OCI-LY1 (cell line): Measurements from ENCODE around the gene CNTN3.

Source experiments
- H2AFZ ChIP-seq: fragments of 200-600 bp; sonication (generic), shearing (Covaris generic); 2 replicates; pipeline ENCODE4 v1.6.0; 2014; ENCODE audit warnings: antibody characterized with exemption, mild to moderate bottlenecking, low read length
- H3F3A ChIP-seq: fragments of 200-600 bp; sonication (generic), shearing (Covaris generic); 2 replicates; pipeline ENCODE4 v1.6.0; 2014; ENCODE audit warnings: mild to moderate bottlenecking, antibody characterized with exemption, low read length, moderate library complexity; ENCODE audit not compliant: insufficient read depth
- H3K27ac ChIP-seq: fragments of 200-600 bp; sonication (generic); 2 replicates; pipeline ENCODE4 v1.5.1; 2014; ENCODE audit warnings: low read length, mixed run types, mild to moderate bottlenecking, low read depth; ENCODE audit not compliant: poor library complexity, severe bottlenecking
- H3K27me3 ChIP-seq: fragments of 200-600 bp; sonication (generic); 2 replicates; pipeline ENCODE4 v1.6.0; 2014; ENCODE audit warnings: antibody characterized with exemption, mild to moderate bottlenecking, low read length, moderate library complexity; ENCODE audit not compliant: insufficient read depth
- H3K36me3 ChIP-seq: fragments of 200-600 bp; sonication (generic); 2 replicates; pipeline ENCODE4 v1.6.1; 2014; ENCODE audit warnings: mild to moderate bottlenecking, antibody characterized with exemption, low read length, moderate library complexity, mixed read lengths; ENCODE audit not compliant: insufficient read depth
- H3K4me1 ChIP-seq: fragments of 200-600 bp; sonication (generic); 2 replicates; pipeline ENCODE4 v1.5.1; 2014; ENCODE audit warnings: mild to moderate bottlenecking, low read length, moderate library complexity; ENCODE audit not compliant: insufficient read depth, severe bottlenecking
- H3K4me2 ChIP-seq: fragments of 200-600 bp; sonication (generic), shearing (Covaris generic); 2 replicates; pipeline ENCODE4 v1.6.1; 2014; ENCODE audit warnings: low read length
- H3K4me3 ChIP-seq: fragments of 200-600 bp; sonication (generic); 2 replicates; pipeline ENCODE4 v1.5.1; 2014; ENCODE audit warnings: low read length, low read depth, mild to moderate bottlenecking, mixed read lengths; ENCODE audit not compliant: poor library complexity, severe bottlenecking
- H3K79me2 ChIP-seq: fragments of 200-600 bp; shearing (Covaris generic); 2 replicates; pipeline ENCODE4 v1.6.1; 2016; ENCODE audit warnings: mixed run types, low read length, mixed read lengths; ENCODE audit not compliant: insufficient read depth
- H3K9ac ChIP-seq: fragments of 200-600 bp; sonication (generic), shearing (Covaris generic); 2 replicates; pipeline ENCODE4 v1.6.1; 2014; ENCODE audit warnings: mild to moderate bottlenecking, low read length, mixed read lengths
- H3K9me2 ChIP-seq: fragments of 200-600 bp; sonication (generic), shearing (Covaris generic); 2 replicates; pipeline ENCODE4 v1.6.1; 2014; ENCODE audit warnings: low read depth, mild to moderate bottlenecking, low read length, mixed read lengths
- H3K9me3 ChIP-seq: fragments of 200-600 bp; shearing (Covaris generic); 2 replicates; pipeline ENCODE4 v1.6.1; 2014; ENCODE audit warnings: low read length, mixed read lengths
- H4K20me1 ChIP-seq: fragments of 200-600 bp; sonication (generic), shearing (Covaris generic); 2 replicates; pipeline ENCODE4 v1.6.0; 2016; ENCODE audit warnings: mild to moderate bottlenecking, low read length; ENCODE audit not compliant: insufficient read depth
- CTCF ChIP-seq: fragments of 200-600 bp; sonication (generic), shearing (Covaris generic); IDR thresholded peaks from 2 replicates; pipeline ENCODE4 v1.5.1; 2017; ENCODE audit warnings: mild to moderate bottlenecking, antibody characterized with exemption, low read length, moderate library complexity, mixed read lengths
- EZH2 ChIP-seq: fragments of 200-600 bp; sonication (generic), shearing (Covaris generic); IDR thresholded peaks from 2 replicates; pipeline ENCODE4 v1.8.0; 2017; ENCODE audit warnings: borderline replicate concordance, mixed run types, mild to moderate bottlenecking, antibody characterized with exemption, low read length, moderate library complexity, mixed read lengths

The CNTN3 gene

DNA sequence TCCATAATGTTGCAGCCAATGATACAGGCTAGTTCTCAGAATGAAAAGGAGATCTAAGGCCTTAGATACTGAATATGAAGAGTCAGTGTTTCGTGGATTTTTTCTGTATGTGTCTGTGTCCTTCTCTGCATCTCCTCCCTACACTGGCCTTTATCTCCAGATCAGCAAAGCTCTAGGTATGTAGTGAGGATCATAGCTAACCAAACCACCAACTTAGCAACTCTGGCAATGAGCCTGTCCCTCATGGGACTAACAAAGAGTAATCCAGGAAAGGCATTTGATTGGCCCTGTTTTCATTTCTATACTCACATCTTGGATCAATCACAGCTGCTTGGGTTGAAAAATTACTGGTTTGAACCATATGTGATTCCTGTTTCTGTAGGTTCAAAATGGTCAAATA lies 18.6 kb upstream of the CNTN3 start:
- Histone ChIP-seq H3K4me1 (no peaks in the 10 kb centered on the region), H3K9me3 (no peaks in the 10 kb centered on the region), H3F3A (no peaks in the 10 kb centered on the region), H3K4me2 (no peak overlapping the region), H4K20me1 (no peaks in the 10 kb centered on the region), H3K27me3 (no peaks in the 10 kb centered on the region), H3K9ac (no peak overlapping the region), H3K27ac (no peak overlapping the region), H3K36me3 (no peaks in the 10 kb centered on the region), H2AFZ (no peak overlapping the region), H3K9me2 (no peaks in the 10 kb centered on the region), H3K79me2 (no peaks in the 10 kb centered on the region), H3K4me3 (no peak overlapping the region)
- TF ChIP-seq EZH2 = no peak
- TF ChIP-seq CTCF = no peak

DNA sequence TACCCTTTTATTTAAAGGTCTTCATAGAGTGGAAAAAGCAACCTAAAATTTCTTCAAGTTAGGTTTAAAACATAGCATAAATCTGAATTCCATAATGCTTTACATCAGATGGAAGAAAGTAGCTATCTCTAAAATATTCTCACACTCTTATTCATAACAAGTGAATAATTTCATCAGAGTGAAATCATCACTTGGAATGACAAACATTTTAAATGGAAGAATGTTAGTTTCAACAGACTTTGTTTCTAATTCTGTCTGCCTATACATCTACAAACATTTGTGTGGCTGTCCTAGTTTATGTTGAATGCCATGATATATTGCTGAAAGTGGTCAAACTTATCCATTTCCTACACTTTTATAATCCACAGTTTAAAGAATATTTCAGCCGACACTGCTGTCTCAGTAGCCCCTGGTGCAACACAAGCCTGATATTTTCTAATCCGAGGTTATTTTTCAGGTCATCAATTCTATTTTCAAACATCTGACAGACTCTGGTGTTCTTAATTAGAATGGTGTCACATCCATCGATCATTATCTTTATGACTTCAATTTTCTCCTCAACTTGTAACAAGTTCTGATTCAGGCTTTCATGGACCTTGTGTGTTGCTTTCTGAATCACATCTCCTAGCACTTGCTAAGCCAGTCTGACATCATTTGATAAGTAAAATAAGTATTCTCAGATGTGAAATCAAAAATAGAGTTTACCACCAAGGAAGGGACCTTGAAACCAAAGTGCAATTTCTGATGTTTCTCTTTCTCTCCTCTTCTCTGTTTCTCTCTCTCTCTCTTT lies 17.1 kb upstream of the CNTN3 start:
- Histone ChIP-seq H3K36me3 (no peaks in the 10 kb centered on the region), H3K4me1 (no peaks in the 10 kb centered on the region), H3K9me2 (no peaks in the 10 kb centered on the region), H3K79me2 (no peaks in the 10 kb centered on the region), H4K20me1 (no peaks in the 10 kb centered on the region), H3K9ac (no peak overlapping the region), H3K4me3 (no peak overlapping the region), H2AFZ (no peak overlapping the region), H3K9me3 (no peaks in the 10 kb centered on the region), H3F3A (no peaks in the 10 kb centered on the region), H3K27me3 (no peaks in the 10 kb centered on the region), H3K4me2 (no peak overlapping the region), H3K27ac (no peak overlapping the region)
- no peak for TF ChIP-seq EZH2
- TF ChIP-seq CTCF = no peak

- H3K4me2 ChIP-seq = no peak overlapping the region
- no peaks in the 10 kb centered on the region for H3K9me3 ChIP-seq
- TF ChIP-seq EZH2 (no peak), CTCF (no peak)
- H3K9me2 ChIP-seq = no peaks in the 10 kb centered on the region
- no peak overlapping the region for H2AFZ ChIP-seq
- H3K79me2 ChIP-seq = no peaks in the 10 kb centered on the region
- no peaks in the 10 kb centered on the region for H4K20me1 ChIP-seq
- no peak overlapping the region for H3K4me3 ChIP-seq
- H3K9ac ChIP-seq = no peak overlapping the region
- H3K4me1 ChIP-seq = no peaks in the 10 kb centered on the region
- no peaks in the 10 kb centered on the region for H3F3A ChIP-seq
- no peaks in the 10 kb centered on the region for H3K27me3 ChIP-seq
- no peak overlapping the region for H3K27ac ChIP-seq
- H3K36me3 ChIP-seq = no peaks in the 10 kb centered on the region
These were observed 16.1 kb upstream of the CNTN3 start for GRCh38 chr3:74630602-74631001.
